ENCODE data around the gene HSPB2. TPM values are rescaled to one million over a fixed set of nuclear protein-coding genes. Genes with fewer than 3 reads are reported as not detected.

Gene HSPB2
- total RNA-seq, 1 donor = 2.2 TPM

GRCh38 chr11:111910676-111911562 is 1.6 kb upstream of the HSPB2 start:
- peaks cover 6% of the 10 kb centered on the region for H3K36me3 ChIP-seq (ENCODE audit: insufficient read depth, low read length)
- peak; percentile 69 for DNase-seq (ENCODE audit: insufficient read length, low spot score, missing footprints)
- TF ChIP-seq, protein P1, sequence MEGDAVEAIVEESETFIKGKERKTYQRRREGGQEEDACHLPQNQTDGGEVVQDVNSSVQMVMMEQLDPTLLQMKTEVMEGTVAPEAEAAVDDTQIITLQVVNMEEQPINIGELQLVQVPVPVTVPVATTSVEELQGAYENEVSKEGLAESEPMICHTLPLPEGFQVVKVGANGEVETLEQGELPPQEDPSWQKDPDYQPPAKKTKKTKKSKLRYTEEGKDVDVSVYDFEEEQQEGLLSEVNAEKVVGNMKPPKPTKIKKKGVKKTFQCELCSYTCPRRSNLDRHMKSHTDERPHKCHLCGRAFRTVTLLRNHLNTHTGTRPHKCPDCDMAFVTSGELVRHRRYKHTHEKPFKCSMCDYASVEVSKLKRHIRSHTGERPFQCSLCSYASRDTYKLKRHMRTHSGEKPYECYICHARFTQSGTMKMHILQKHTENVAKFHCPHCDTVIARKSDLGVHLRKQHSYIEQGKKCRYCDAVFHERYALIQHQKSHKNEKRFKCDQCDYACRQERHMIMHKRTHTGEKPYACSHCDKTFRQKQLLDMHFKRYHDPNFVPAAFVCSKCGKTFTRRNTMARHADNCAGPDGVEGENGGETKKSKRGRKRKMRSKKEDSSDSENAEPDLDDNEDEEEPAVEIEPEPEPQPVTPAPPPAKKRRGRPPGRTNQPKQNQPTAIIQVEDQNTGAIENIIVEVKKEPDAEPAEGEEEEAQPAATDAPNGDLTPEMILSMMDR (IDR thresholded peaks at IDR 0.05; ENCODE audit: extremely low read depth, low read depth, low read length) = no peak
- H3K4me1 ChIP-seq (ENCODE audit: insufficient read depth, low read length) = peaks cover 46% of the 10 kb centered on the region
- H3K4me2 ChIP-seq (ENCODE audit: insufficient read depth, low read length) = peak overlapping the region; percentile 88
- no peaks in the 10 kb centered on the region for H3K27me3 ChIP-seq (ENCODE audit: insufficient read depth, low read length)
- H3K4me3 ChIP-seq (ENCODE audit: insufficient read depth, low read length) = peak overlapping the region; percentile 68
- H3K27ac ChIP-seq (ENCODE audit: low read depth, low read length) = peak overlapping the region; percentile 93
- no peaks in the 10 kb centered on the region for H4K20me1 ChIP-seq (ENCODE audit: insufficient read depth, low read length)
- peaks cover 15% of the 10 kb centered on the region for H3K79me2 ChIP-seq (ENCODE audit: insufficient read depth, low read length)
- H3K9me3 ChIP-seq (ENCODE audit: low read depth, low read length) = no peaks in the 10 kb centered on the region
- H2AFZ ChIP-seq (ENCODE audit: low read length) = no peak overlapping the region

DNA sequence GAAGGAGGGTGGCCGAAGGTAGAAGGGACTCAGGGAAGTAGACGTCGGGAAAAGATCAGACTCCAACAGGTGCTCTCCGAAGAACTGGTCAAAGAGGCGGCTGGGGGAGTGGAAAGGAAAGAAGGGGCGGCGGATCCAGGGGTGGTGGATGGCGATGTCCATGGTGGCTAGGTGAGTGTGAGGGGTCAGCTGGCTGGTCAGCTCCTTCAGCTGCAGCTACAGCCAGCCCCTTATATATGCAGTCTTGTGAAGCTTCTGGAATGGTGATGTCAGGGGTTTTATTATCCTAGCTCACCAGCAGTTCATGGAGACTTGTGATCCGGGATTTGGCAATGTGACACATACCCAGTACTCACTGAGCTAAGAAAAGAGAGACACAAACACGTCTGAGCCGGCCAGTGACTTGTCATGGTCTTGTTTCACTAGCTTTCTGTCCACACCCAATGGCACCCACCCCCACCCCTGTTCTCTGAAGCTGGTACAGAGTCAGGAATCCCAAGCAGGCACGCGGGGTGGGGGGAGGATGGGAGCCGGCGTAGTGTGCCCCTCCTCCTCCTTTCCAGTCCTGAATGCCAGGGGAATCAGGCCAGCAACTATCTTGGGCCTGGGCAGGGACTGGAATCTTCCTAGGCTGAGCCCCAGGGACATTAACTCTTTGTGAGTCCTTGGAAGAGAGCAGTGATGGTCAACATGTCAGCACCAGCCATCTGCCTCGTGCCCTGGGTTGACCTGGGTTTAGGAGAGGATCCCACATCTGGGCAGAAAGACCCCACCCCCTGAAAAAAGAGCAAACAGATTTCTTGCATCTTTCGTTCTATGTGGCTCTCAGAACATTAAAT is 752 bp upstream of the HSPB2 start, which contains the start of gene CRYAB:
CRYAB (minus strand) TSS at position 208 of the 839 bp plus-strand sequence; CDS start at position 162, 46 bp downstream.
- Histone ChIP-seq H3K36me3 (ENCODE audit: insufficient read depth, low read length) (peaks cover 6% of the 10 kb centered on the region), H3K4me2 (ENCODE audit: insufficient read depth, low read length) (peak within 1 kb of the TSS; percentile 88), H3K27me3 (ENCODE audit: insufficient read depth, low read length) (no peaks in the 10 kb centered on the region), H3K79me2 (ENCODE audit: insufficient read depth, low read length) (peaks cover 15% of the 10 kb centered on the region), H3K27ac (ENCODE audit: low read depth, low read length) (peak within 1 kb of the TSS; percentile 93), H3K9me3 (ENCODE audit: low read depth, low read length) (no peaks in the 10 kb centered on the region), H2AFZ (ENCODE audit: low read length) (peak within 1 kb of the TSS; percentile 83), H3K4me1 (ENCODE audit: insufficient read depth, low read length) (peaks cover 46% of the 10 kb centered on the region), H3K4me3 (ENCODE audit: insufficient read depth, low read length) (peak within 1 kb of the TSS; percentile 68), H4K20me1 (ENCODE audit: insufficient read depth, low read length) (no peaks in the 10 kb centered on the region)
- peak; percentile 84 for DNase-seq (ENCODE audit: insufficient read length, low spot score, missing footprints)
- TF ChIP-seq, protein P1 (IDR thresholded peaks at IDR 0.05; ENCODE audit: extremely low read depth, low read depth, low read length) = no peak

GRCh38 chr11:111913031-111913861 is 712 bp downstream of the HSPB2 start:
- peak; percentile 73 for DNase-seq (ENCODE audit: insufficient read length, low spot score, missing footprints)
- TF ChIP-seq, protein P1 (IDR thresholded peaks at IDR 0.05; ENCODE audit: extremely low read depth, low read depth, low read length) = no peak
- Histone ChIP-seq H2AFZ (ENCODE audit: low read length) (peak overlapping the region; percentile 87), H3K4me1 (ENCODE audit: insufficient read depth, low read length) (peaks cover 43% of the 10 kb centered on the region), H3K27me3 (ENCODE audit: insufficient read depth, low read length) (no peaks in the 10 kb centered on the region), H3K36me3 (ENCODE audit: insufficient read depth, low read length) (peaks cover 6% of the 10 kb centered on the region), H3K4me3 (ENCODE audit: insufficient read depth, low read length) (peak overlapping the region; percentile 68), H3K9me3 (ENCODE audit: low read depth, low read length) (no peaks in the 10 kb centered on the region), H3K27ac (ENCODE audit: low read depth, low read length) (peak overlapping the region; percentile 90), H4K20me1 (ENCODE audit: insufficient read depth, low read length) (no peaks in the 10 kb centered on the region), H3K79me2 (ENCODE audit: insufficient read depth, low read length) (peaks cover 15% of the 10 kb centered on the region), H3K4me2 (ENCODE audit: insufficient read depth, low read length) (peak overlapping the region; percentile 88)
